HFF-Myc (cell line): ENCODE data around the gene GABBR2.

ENCODE experiments used
- DNase-seq: peaks from one replicate; pipeline ENCODE4 v3.0.0-alpha.2; 2011; ENCODE audit warnings: low read depth; ENCODE audit errors: extremely low read depth
- H3K4me3 ChIP-seq: replicated peaks from 2 replicates; pipeline ENCODE4 v1.5.1; 2011; ENCODE audit warnings: low read depth, mild to moderate bottlenecking, control low read depth, low read length
- CTCF ChIP-seq: IDR thresholded peaks from 2 replicates; pipeline ENCODE4 v1.5.1; 2012; ENCODE audit warnings: mild to moderate bottlenecking, low read depth, low read length, control low read depth; ENCODE audit errors: missing control alignments

GABBR2 gene

GRCh38 chr9:98369896-98370295 lies 338.8 kb downstream of the GABBR2 start:
- H3K4me3 ChIP-seq = no peak overlapping the region
- no peak for TF ChIP-seq CTCF
- DNase-seq = no peak

- DNase-seq = no peak
- TF ChIP-seq CTCF = no peak
- no peak overlapping the region for H3K4me3 ChIP-seq
These were observed 339.3 kb downstream of the GABBR2 start for GRCh38 chr9:98369471-98369870.

GRCh38 chr9:98369066-98369425 lies 339.7 kb downstream of the GABBR2 start:
- H3K4me3 ChIP-seq = no peak overlapping the region
- no peak for DNase-seq
- no peak for TF ChIP-seq CTCF

GRCh38 chr9:98368366-98369065 lies 340.2 kb downstream of the GABBR2 start:
- DNase-seq = no peak
- H3K4me3 ChIP-seq = no peak overlapping the region
- no peak for TF ChIP-seq CTCF

GRCh38 chr9:98367923-98368322 lies 340.8 kb downstream of the GABBR2 start:
- no peak for DNase-seq
- no peak overlapping the region for H3K4me3 ChIP-seq
- no peak for TF ChIP-seq CTCF

- TF ChIP-seq CTCF = no peak
- H3K4me3 ChIP-seq = no peak overlapping the region
- DNase-seq = no peak
These were observed 341.3 kb downstream of the GABBR2 start for GRCh38 chr9:98367371-98367900.

GRCh38 chr9:98365781-98366180 lies 343.0 kb downstream of the GABBR2 start:
- no peak for TF ChIP-seq CTCF
- DNase-seq = no peak
- no peak overlapping the region for H3K4me3 ChIP-seq
